GM19328 (cell line): Measurements from ENCODE around the gene XPO6.
"Not testable (repeated sequence)": the region's sequence is repeated elsewhere in the genome, so short reads cannot be mapped to it uniquely, and the experiment has no call there.

Experiments used
- ATAC-seq: cut with Tn5 transposase; IDR thresholded peaks from one replicate; pipeline ENCODE4 v1.9.1; 2021; ENCODE audit warnings: mild to moderate bottlenecking, moderate library complexity; ENCODE audit not compliant: unreplicated experiment

XPO6 gene, protein sequence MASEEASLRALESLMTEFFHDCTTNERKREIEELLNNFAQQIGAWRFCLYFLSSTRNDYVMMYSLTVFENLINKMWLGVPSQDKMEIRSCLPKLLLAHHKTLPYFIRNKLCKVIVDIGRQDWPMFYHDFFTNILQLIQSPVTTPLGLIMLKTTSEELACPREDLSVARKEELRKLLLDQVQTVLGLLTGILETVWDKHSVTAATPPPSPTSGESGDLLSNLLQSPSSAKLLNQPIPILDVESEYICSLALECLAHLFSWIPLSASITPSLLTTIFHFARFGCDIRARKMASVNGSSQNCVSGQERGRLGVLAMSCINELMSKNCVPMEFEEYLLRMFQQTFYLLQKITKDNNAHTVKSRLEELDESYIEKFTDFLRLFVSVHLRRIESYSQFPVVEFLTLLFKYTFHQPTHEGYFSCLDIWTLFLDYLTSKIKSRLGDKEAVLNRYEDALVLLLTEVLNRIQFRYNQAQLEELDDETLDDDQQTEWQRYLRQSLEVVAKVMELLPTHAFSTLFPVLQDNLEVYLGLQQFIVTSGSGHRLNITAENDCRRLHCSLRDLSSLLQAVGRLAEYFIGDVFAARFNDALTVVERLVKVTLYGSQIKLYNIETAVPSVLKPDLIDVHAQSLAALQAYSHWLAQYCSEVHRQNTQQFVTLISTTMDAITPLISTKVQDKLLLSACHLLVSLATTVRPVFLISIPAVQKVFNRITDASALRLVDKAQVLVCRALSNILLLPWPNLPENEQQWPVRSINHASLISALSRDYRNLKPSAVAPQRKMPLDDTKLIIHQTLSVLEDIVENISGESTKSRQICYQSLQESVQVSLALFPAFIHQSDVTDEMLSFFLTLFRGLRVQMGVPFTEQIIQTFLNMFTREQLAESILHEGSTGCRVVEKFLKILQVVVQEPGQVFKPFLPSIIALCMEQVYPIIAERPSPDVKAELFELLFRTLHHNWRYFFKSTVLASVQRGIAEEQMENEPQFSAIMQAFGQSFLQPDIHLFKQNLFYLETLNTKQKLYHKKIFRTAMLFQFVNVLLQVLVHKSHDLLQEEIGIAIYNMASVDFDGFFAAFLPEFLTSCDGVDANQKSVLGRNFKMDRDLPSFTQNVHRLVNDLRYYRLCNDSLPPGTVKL

DNA sequence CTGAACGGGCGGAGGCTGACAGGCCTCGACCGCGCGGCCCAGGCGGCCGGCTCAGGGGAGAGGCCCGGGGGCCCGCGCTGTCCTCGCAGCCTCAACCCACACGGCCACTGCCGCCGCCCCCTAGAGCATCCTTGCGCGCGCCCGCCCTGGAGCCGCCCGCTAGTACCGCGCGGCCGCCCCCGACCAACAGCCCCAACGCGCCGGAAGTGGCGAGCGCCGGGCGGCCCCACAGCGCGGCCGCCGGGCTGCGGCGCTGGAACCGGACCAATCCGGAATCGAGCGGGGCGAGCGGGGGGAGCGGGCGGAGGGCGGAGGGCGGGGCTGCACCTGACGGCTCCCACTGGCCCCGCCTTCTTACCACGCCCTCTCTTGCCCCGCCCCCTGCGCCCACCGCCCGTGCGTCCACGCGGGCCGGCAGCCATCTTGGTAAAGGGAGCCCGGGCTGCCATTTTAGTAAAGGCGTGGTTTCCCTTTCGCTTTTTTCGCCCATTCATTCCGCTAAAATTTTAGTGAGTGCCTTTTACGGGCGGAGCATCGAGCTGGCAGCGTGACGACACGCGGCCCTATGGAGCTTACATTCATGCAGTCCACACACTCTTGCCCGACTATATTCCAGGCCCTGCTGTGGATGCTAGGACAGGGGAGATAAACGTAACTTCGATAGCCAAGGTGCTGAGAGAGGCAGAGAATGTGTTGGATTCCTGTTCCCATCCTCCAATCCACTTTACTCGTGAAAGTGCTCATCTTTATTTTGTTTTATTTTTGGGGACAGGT lies at the start of gene XPO6:
TSS of gene XPO6 (minus strand) at position 208 of the 774 bp plus-strand sequence. CDS start 597 bp downstream, outside the sequence.
- ATAC-seq = peak; percentile 83

DNA sequence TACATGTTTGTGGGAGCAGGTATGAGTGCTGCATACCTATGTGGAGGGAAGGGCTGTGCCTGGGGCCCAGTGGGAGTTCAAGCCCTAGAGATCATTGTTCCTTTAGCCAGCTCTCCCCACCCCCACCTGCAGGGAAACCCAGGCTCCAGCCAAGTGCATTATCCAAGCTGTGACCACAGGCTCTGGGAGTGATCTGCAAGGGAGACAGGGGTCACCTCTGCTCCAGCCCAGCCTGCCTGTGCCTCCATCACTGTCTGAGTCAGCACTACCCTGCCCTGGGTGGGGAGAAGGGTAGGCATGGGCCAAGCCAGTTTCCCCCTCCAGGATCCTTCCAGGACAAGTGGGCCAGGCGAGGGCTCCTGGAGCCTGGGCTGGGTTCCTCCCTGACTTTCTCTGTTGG lies 48.4 kb upstream of the XPO6 start:
- ATAC-seq = no peak

DNA sequence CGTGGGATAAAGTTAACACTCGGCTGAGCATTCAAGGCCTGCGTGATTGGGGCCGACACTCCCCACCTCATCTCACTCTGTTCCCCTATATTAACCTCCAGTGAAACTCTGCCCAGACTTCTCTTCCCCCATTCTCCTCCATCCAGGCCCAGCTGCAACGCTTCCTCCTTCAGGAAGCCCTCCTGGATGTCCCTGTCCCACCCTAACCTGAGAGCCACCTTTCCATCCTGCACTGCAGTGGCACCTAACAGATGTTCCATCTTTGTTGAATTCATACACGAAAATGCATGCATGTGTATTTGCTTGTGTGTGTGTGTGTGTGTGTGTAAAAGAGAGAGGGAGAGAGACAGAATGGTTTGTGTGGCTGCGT lies 48.0 kb upstream of the XPO6 start:
- ATAC-seq = no peak

DNA sequence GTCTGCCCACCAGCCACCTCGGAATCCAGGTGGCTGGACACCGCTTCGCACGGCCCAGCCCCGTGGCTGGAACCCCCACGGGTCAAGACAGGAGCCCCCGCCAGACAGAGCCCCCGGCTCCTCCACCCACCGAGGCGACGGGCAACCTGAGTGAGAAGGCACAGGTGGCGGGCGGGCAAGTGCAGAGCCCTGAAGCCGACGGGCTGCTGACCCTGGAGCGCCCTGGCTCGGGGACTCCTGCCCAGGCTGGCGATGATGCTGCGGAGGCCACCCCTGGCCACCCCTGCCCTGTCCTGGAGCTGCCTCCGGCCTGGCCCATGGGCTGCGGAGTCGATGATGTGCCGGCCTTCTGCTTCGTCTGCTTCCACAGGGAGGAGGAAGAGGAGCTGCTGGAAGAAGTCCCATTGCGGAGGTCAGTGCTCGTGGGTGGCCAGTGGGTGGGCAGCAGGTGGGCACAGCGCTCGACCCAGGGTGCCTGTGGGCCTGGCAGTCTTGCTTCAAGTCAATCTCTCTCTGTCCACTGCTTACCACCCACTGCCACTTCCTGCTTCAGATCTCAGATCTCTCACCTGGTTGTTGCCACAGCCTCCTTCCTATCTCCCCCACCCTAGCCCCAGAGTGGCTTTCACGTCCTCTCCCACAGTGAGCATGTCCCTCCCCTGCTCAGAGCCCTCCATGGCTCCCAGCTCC lies 47.5 kb upstream of the XPO6 start:
- no peak for ATAC-seq

DNA sequence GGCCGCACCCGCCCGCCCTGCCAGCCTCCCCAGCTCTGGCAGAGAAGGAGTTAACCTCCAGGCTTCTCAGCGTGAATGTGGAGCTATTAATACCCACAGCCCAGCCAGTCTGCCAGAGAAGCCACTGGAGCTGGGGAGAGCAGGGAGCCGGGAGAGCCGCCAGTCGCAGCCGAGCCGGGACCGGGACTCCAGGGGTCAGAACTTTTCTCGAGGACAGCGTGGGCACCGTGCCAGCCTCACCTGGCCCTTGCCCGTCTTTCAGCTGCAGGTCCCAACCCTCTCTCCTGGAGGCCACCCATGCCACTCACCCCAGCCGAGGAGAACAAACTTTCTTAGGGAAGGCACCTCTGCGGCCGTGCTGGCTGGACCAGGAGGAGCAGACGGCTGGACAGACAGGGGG lies 46.8 kb upstream of the XPO6 start:
- ATAC-seq = no peak

DNA sequence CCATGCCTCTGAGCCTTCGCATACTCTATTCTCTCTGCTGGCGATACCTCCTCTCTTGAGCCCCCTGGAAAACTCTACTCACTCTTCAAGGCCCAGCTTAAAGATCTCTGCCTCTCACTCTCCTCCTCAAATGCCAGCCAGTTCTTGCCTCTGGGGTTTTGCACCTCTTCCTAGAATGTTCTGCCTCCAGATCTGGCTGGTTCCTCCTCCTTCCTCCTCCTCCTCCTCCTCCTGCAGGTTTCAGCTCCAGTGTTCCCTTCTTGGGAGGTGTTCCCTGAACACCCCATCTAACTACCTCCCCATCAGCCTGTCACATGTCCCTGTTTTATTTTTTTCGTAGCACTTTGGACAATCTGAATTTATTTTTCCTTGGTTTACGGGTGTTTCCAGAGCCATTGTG lies 45.5 kb upstream of the XPO6 start:
- ATAC-seq = no peak

DNA sequence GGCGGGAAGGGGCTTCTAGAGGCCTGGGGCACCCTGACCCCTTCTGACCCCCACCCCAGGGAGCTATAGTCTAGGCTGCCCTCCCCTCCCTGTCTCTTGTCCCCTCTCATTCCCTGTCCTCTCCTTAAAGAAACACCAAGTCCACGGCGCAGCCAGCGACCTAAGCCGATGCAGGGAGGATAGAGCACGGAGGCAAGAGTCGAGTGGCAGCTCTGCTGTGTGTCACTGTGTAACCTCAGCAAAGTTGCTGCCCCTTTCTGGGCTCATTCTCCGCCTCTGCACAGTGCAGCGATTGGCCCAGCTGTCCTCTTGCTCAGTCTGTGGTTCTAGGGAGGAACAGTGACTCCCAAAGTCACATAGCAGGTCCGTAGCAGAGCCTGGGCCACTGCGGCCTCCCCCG lies 44.1 kb upstream of the XPO6 start:
- no peak for ATAC-seq

DNA sequence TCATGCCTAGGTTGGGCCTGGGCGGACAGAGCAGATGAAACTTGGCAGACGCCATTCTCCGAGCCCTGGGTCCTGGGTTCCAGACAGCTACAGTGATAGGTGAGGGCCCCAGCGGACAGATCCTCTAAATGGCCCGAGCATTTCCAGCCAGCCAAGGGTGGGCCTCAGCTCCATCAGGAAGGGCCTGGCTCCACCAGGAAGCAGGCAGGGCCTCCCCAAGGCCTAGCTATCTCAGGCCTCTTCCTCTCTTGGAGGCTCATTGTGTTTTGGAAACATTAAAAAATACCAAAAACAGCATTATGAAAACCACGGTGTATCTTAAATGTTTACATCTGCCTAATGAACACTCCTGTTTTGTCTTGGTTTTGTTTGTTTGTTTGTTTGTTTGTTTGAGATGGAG lies 42.4 kb upstream of the XPO6 start:
- ATAC-seq = no peak

DNA sequence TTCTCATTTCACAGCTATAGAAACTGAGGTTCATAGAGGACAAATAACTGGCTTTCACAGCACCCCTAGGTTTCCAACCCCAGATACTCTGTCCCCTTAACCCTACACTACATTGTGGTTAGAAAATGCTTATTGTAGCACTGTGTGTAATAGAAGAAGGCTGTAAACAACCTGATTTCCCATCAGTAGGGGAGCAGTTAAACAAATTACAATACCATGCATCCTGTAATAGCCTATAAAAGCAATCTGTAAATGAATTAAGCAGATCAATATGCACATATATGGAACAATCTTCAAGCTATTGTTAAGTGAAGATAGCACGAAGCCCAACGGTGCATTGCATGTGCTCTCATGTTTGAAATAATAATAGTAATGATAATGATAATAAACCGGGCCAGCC lies 39.2 kb upstream of the XPO6 start:
- no peak for ATAC-seq

DNA sequence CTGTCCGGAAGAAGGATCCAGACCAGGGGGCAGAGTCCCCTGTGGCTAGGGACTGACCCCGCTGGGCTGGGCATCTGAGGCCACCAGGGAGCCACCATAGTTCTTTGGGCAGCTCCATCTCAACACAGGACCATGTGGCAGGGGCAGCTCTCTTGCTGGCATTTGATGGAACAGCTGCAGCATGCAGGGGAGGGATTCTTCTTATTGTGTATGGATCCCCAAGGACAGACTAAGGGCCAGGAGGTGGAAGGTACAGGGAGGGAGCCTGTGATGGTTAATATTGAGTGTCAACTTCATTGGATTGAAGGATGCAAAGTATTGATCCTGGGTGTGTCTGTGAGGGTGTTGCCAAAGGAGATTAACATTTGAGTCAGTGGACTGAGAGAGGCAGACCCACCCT lies 37.7 kb upstream of the XPO6 start:
- ATAC-seq = not testable (repeated sequence)

DNA sequence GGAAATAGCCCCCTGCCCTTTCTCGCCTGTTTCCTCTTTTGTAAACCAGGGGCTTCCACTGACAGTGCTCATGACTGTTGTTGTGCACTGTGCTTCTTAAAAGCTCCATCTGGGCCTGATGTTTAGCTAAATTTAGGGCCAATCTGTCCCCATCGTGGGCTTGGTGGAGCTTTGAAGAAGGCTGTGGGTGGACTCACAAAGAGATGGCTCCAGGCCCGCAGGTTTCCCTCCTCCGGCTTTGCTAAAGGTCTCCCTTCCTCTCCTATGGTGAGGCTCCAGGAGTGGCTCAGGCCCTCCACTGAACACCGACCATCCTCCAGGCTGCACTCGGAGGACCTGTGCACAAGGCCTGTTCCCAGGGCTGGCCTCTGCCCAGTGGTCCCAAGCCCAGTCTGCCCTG lies 30.2 kb upstream of the XPO6 start:
- ATAC-seq = no peak

DNA sequence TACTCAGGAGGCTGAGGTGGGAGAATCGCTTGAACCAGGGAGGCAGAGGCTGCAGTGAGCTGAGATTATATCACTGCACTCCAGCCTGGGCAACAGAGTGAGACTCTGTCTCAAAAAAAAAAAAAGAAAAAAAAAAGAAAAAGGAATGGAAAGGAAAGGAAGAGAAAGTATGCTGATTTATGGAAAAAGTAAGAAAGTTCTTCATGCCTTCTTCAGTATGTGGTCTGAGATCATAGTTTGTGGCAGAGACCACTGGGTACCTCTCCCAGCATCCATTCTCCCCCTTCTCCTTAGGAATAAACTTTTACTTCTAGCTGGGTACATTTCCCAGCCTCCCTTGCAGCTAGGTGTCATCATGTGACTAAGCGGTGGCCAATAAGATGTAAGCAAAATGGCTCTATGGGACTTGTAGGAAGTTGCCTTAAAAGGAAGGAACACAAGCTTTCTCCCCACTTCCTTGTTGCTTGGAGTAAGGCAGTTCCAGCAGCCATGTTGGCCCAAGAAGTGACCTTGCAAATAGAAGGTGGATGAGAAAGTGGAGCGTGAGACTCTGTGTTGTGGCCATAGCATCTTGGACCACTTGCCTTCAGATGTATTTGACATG lies 26.1 kb upstream of the XPO6 start:
- no peak for ATAC-seq

DNA sequence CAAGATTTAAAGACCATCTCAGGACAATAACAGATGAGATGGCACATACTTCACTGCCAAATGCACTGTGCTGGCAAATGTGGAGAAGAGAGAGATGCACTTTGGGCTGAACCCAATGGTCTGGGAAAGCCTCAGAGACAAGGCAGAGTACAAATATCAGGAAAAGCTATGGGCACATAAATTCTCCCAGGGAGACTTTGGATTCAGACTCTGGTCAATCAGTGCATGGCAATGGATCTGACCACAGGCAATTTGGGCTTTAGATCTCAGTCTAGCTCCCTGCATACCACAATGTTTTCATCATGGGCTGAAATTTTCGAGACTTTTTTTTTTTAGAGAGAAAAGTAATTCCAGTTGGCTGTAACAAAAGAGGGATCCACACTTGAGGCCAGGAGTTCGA lies 20.0 kb upstream of the XPO6 start:
- no peak for ATAC-seq

DNA sequence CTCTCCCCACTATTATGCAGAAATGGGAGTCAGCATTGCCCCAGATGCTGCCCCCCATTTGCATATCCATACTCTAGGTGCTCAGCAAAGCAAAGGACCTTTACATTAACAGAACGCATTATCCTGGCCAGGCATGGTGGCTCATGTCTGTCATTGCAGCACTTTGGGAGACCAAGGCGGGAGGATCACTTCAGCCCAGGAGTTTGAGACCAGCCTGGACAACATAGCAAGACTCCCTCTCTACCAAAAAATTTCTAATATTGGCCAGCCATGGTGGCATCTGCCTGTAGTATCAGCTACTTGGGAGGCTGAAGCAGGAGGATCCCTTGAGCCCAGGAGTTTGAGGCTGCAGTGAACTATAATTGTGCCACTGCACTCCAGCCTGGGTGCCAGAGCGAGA lies 12.1 kb upstream of the XPO6 start:
- not testable (repeated sequence) for ATAC-seq

DNA sequence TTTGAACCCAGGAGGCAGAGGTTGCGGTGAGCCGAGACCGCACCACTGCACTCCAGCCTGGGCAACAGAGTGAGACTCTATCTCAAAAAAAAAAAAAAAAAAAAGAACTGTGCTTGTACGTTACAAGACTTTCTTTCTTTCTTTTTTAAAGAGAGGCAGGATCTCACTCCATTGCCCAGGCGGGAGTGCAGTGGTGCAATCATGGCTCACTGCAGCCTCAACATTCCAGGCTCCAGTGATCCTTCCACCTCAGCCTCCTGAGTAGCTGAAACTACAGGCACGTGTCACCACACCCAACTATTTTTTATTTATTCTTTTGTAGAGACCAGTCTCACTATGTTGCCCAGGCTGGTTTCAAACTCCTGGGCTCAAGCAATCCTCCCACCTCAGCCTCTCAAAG lies 8.0 kb upstream of the XPO6 start:
- ATAC-seq = not testable (repeated sequence)

DNA sequence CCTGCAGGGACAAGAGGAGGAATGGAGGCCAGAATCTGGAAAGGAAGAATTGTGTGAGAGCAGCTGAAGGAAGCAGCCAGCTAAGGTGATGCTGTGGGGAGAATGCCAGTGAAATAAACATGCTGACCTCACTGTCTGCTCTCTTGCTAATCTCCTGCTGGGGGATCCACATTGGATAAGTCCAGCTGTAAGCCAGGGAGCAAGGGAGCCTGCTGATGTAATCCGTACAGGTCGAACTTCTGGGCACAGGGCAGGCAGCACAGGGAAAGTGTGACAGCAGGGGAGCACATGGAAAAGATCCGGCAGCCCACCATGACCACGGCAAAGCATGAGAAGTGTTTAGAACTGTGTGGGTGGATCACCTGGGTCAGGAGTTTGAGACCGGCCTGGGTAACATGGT lies 7.5 kb upstream of the XPO6 start:
- no peak for ATAC-seq

DNA sequence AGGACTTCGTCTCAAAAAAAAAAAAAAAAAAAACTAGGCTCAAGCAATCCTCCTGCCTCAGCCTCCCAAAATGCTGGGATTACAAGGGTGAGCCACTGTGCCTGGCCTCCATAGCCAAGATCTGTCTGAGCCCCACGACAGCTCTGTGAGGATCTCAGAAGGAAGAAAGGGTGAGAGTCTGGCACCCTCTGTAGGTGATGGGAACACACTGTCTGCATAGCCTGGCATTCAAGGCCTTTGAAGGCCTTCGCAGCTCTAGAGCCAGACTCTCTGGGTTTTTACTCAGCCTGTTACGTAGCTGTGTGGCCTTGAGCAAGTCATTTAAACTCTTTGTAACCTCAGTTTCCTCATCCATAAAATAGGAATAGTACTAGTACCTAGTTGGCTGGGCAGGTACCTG lies 6.3 kb upstream of the XPO6 start:
- no peak for ATAC-seq

DNA sequence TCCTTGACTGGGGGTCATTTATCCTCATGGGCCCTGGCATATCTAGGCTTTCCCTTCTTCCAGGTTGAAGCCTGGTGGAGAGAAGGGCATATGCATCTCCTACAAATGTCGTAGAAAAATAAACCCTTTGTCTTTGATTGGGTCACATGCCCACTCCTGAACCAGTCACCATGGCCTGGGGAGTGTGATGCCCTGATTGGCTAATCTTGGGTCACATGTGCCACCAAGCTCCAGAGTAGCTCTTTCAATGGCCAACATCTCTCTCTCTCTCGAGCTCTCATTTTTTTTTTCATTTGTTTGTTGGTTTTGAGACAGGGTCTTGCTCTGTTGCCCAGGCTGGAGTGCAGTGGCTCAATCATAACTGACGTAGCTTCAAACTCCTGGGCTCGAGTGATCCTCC lies 5.6 kb upstream of the XPO6 start:
- no peak for ATAC-seq

DNA sequence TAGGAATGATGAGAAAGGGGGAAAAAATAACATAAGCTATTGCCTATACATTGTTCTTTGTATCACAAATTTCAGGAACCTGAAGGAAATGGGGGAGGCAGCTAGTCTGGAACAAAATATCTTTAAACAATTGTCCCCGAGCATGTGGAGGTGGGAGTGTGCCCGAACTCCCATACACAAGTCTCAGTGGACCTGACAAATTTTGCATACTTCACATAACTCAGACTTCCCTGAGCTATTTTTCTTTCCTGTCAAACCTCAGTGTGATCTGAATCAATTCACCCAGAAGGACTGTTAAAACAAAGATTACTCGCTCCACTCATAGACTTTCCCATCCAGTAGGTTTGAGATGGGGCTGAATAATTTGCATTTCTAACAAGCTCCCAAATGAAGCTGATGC lies 1.6 kb upstream of the XPO6 start:
- ATAC-seq = no peak

DNA sequence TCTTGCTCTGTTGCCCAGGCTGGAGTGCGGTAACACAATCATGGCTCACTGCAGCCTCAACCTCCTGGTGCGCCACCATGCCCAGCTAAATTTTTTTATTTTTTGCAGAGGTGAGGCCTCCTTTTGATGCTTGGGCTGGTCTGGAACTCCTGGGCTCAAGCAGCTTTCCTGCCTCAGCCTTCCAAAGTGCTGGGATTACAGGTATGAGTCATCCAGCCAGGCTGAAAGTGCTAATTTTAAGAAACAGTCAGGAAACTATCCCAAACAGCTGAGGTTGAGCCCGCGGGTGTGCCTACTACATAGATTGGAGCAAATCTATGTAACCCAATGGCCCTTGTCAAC lies 738 bp upstream of the XPO6 start:
- ATAC-seq = no peak
